GM12878 (cell line): ENCODE data around the gene NEURL4. TPM values are rescaled to one million over a fixed set of nuclear protein-coding genes. Genes with fewer than 3 reads are reported as not detected.

ENCODE experiments used
- BHLHE40 ChIP-seq, 2 experiments: fragments of 450-650 bp in 1 of 2; IDR thresholded peaks; 2 replicates each; pipeline ENCODE4 v1.6.1; 2011 to 2017; ENCODE audit warnings: low read depth in 2 of 2, borderline replicate concordance in 1 of 2, improper control_type of control experiment in 1 of 2, low read length in 1 of 2, mild to moderate bottlenecking in 1 of 2
- BMI1 ChIP-seq: fragments of 450-650 bp; IDR thresholded peaks from 2 replicates; pipeline ENCODE4 v1.6.1; 2016; ENCODE audit warnings: mild to moderate bottlenecking, moderate library complexity, borderline replicate concordance
- CBX3 ChIP-seq: fragments of 200-600 bp; sonication (generic); IDR thresholded peaks from 2 replicates; pipeline ENCODE4 v1.6.1; 2016; ENCODE audit warnings: low read depth, borderline replicate concordance
- ETV6 ChIP-seq, 2 experiments: fragments of 450-650 bp in 1 of 2; IDR thresholded peaks in 1 of 2; conservative IDR thresholded peaks in 1 of 2; 2 replicates each; pipeline ENCODE4 v1.6.1; 2014; ENCODE audit warnings: antibody characterized with exemption in 1 of 2, borderline replicate concordance in 1 of 2, low read depth in 1 of 2, mild to moderate bottlenecking in 1 of 2, moderate library complexity in 1 of 2
- GATAD2B ChIP-seq: fragments of 450-650 bp; conservative IDR thresholded peaks from 2 replicates; pipeline ENCODE4 v1.6.1; 2017; ENCODE audit warnings: low read depth, mild to moderate bottlenecking, moderate library complexity
- HCFC1 ChIP-seq: fragments of 150-350 bp; IDR thresholded peaks from 2 replicates; pipeline ENCODE4 v1.6.1; 2014; ENCODE audit warnings: low read length
- KLF5 ChIP-seq: fragments of 450-650 bp; IDR thresholded peaks from 2 replicates; pipeline ENCODE4 v1.6.1; 2014; ENCODE audit warnings: mild to moderate bottlenecking; ENCODE audit not compliant: partially characterized antibody
- MTA3 ChIP-seq: IDR thresholded peaks from 2 replicates; pipeline ENCODE4 v1.6.1; 2012; ENCODE audit warnings: low read length, inconsistent platforms, borderline replicate concordance
- NFIC ChIP-seq: IDR thresholded peaks from 2 replicates; pipeline ENCODE4 v1.6.1; 2012; ENCODE audit warnings: low read depth, mild to moderate bottlenecking, inconsistent platforms, low read length, moderate library complexity
- NR2C1 ChIP-seq: fragments of 450-650 bp; IDR thresholded peaks from 2 replicates; pipeline ENCODE4 v1.6.1; 2017; ENCODE audit warnings: antibody characterized with exemption, mild to moderate bottlenecking, moderate library complexity
- POLR2AphosphoS5 ChIP-seq: IDR thresholded peaks from 2 replicates; pipeline ENCODE4 v1.6.1; 2011; ENCODE audit warnings: mild to moderate bottlenecking, low read length, inconsistent platforms
- RFX5 ChIP-seq: IDR thresholded peaks from 2 replicates; pipeline ENCODE4 v1.6.1; 2011; ENCODE audit warnings: low read depth, low read length, improper control_type of control experiment
- RUNX3 ChIP-seq: IDR thresholded peaks from 2 replicates; pipeline ENCODE4 v1.6.1; 2012; ENCODE audit warnings: low read length, inconsistent platforms
- SMC3 ChIP-seq: IDR thresholded peaks from 2 replicates; pipeline ENCODE4 v1.6.1; 2011; ENCODE audit warnings: low read length, improper control_type of control experiment, borderline replicate concordance
- SUZ12 ChIP-seq: fragments of 200-600 bp; sonication (generic); IDR thresholded peaks from one replicate; pipeline ENCODE4 v1.6.1; 2018; ENCODE audit warnings: antibody characterized with exemption, mild to moderate bottlenecking; ENCODE audit not compliant: unreplicated experiment
- TAF1 ChIP-seq: IDR thresholded peaks from 2 replicates; pipeline ENCODE4 v1.6.1; 2011; ENCODE audit warnings: mild to moderate bottlenecking, low read depth, low read length, borderline replicate concordance
- WRNIP1 ChIP-seq: IDR thresholded peaks from 2 replicates; pipeline ENCODE4 v1.6.1; 2011; ENCODE audit warnings: low read depth, low read length, improper control_type of control experiment, borderline replicate concordance
- ZSCAN29 ChIP-seq: fragments of 450-650 bp; IDR thresholded peaks from 2 replicates; pipeline ENCODE4 v1.6.1; 2017; ENCODE audit warnings: mild to moderate bottlenecking, moderate library complexity
- polyA plus RNA-seq, 11 experiments: library from polyadenylated mRNA; depleted of rRNA in 4 of 11; unstranded in 6 of 11; stranded (reverse) in 5 of 11; fragments of >200 nt; fragmentation: Nextera tagmentation in 4 of 11; fragmentation: Illumina TruSeq in 1 of 11; extraction: Ambion mirVana in 4 of 11; extraction: Trizol in 1 of 11; gene quantifications; 1 replicate in 1 of 11; 2 replicates in 10 of 11; pipeline versions ENCODE4 v1.2.1 to v1.2.3, GENCODE V29; 2011 to 2016; ENCODE audit warnings: inconsistent platforms in 2 of 11, missing spikeins in 2 of 11, low read depth in 1 of 11
- total RNA-seq, 4 experiments: library from RNA; depleted of rRNA in 3 of 4; stranded (reverse); fragments of >200 nt in 3 of 4; fragmentation: Illumina TruSeq in 1 of 4; extraction: Trizol in 1 of 4; gene quantifications; 2 replicates each; pipeline versions ENCODE4 v1.2.1 to v1.2.3, GENCODE V29; 2013 to 2021
- TF ChIP-seq, protein P1 (sequence below): fragments of 450-650 bp; IDR thresholded peaks from 2 replicates; pipeline ENCODE4 v1.6.1; 2017; ENCODE audit warnings: low read depth, mild to moderate bottlenecking, moderate library complexity
- TF ChIP-seq, protein P2 (sequence below): IDR thresholded peaks from 2 replicates; pipeline ENCODE4 v1.6.1; 2012; ENCODE audit warnings: improper control_type of control experiment, low read depth, low read length; ENCODE audit not compliant: insufficient replicate concordance
- TF ChIP-seq, protein P3 (sequence below): IDR thresholded peaks from 2 replicates; pipeline ENCODE4 v1.6.1; 2011; ENCODE audit warnings: low read depth, mild to moderate bottlenecking, low read length, moderate library complexity, borderline replicate concordance; ENCODE audit errors: extremely low read depth
- TF ChIP-seq, protein P4 (sequence below): IDR thresholded peaks from 2 replicates; pipeline ENCODE4 v1.6.1; 2012; ENCODE audit warnings: low read length, inconsistent platforms

The NEURL4 gene
- total and polyA plus RNA-seq, 10 of the 15 experiments (the other 5 are each of a cell fraction or from before 2014, with no cell fraction given): 0.03 to 41.9 (median 10.0) TPM

DNA sequence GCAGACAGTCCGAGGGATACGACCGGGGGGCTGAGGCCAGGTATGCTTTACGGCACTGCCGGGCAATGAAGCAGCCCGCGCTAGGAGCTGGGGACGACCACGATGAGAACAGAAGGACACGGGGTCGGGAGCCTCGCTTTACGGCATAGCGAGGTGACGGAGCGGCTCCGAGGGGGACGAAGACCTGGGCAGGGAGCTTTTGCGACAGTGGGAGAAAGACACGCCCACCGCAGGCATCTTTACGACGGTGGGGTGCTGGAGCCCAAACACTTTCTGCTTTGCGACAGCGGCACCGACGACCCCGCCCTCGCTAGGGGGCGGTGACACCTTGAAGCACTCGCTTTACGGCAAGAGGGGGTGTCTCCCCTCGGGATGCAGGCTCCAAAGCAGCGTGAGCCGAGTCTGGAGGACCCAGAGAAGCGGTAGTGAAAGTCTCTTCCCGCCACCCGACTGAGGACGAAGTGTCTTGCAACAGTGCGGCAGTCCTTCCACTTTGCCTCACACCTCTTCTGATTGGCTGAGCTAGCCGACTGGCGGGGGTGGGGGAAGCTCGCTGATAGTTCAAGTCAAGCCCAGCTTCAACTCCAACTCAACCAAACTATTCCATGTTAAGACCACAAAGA lies 350 bp upstream of the NEURL4 start (continued):
- TF ChIP-seq CBX3 (no peak), RUNX3 (peak; percentile 4), NFIC (no peak), MTA3 (no peak), ZSCAN29 (no peak), WRNIP1 (no peak), TAF1 (peak; percentile 68; the same call in 1 of the 2 replicates), BHLHE40 (IDR thresholded peaks at IDR 0.05; ENCODE audit: borderline replicate concordance in 1 of 2, low read depth in 2 of 2, low read length in 1 of 2) (peak; percentile 27 to 45; a peak in 3 of 4 replicates), SUZ12 (no peak), NR2C1 (peak; percentile 45), KLF5 (peak; percentile 13), HCFC1 (peak; percentile 64), BMI1 (peak; percentile 73; the same call in 1 of the 2 replicates), SMC3 (0 out of 2 replicates have a peak, but pooled peaks have one; percentile 8), RFX5 (0 out of 2 replicates have a peak, but pooled peaks have one; percentile 11), ETV6 (conservative IDR thresholded peaks at IDR 0.05 in 1 of 2, IDR thresholded peaks at IDR 0.05 in 1 of 2; ENCODE audit: borderline replicate concordance in 1 of 2, low read depth in 1 of 2) (no peak), GATAD2B (peak; percentile 65; the same call in 1 of the 2 replicates), POLR2AphosphoS5 (peak; percentile 79)
- TF ChIP-seq, protein P1, sequence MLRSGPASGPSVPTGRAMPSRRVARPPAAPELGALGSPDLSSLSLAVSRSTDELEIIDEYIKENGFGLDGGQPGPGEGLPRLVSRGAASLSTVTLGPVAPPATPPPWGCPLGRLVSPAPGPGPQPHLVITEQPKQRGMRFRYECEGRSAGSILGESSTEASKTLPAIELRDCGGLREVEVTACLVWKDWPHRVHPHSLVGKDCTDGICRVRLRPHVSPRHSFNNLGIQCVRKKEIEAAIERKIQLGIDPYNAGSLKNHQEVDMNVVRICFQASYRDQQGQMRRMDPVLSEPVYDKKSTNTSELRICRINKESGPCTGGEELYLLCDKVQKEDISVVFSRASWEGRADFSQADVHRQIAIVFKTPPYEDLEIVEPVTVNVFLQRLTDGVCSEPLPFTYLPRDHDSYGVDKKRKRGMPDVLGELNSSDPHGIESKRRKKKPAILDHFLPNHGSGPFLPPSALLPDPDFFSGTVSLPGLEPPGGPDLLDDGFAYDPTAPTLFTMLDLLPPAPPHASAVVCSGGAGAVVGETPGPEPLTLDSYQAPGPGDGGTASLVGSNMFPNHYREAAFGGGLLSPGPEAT: peak; percentile 74; the same call in 1 of the 2 replicates
- TF ChIP-seq, protein P2, sequence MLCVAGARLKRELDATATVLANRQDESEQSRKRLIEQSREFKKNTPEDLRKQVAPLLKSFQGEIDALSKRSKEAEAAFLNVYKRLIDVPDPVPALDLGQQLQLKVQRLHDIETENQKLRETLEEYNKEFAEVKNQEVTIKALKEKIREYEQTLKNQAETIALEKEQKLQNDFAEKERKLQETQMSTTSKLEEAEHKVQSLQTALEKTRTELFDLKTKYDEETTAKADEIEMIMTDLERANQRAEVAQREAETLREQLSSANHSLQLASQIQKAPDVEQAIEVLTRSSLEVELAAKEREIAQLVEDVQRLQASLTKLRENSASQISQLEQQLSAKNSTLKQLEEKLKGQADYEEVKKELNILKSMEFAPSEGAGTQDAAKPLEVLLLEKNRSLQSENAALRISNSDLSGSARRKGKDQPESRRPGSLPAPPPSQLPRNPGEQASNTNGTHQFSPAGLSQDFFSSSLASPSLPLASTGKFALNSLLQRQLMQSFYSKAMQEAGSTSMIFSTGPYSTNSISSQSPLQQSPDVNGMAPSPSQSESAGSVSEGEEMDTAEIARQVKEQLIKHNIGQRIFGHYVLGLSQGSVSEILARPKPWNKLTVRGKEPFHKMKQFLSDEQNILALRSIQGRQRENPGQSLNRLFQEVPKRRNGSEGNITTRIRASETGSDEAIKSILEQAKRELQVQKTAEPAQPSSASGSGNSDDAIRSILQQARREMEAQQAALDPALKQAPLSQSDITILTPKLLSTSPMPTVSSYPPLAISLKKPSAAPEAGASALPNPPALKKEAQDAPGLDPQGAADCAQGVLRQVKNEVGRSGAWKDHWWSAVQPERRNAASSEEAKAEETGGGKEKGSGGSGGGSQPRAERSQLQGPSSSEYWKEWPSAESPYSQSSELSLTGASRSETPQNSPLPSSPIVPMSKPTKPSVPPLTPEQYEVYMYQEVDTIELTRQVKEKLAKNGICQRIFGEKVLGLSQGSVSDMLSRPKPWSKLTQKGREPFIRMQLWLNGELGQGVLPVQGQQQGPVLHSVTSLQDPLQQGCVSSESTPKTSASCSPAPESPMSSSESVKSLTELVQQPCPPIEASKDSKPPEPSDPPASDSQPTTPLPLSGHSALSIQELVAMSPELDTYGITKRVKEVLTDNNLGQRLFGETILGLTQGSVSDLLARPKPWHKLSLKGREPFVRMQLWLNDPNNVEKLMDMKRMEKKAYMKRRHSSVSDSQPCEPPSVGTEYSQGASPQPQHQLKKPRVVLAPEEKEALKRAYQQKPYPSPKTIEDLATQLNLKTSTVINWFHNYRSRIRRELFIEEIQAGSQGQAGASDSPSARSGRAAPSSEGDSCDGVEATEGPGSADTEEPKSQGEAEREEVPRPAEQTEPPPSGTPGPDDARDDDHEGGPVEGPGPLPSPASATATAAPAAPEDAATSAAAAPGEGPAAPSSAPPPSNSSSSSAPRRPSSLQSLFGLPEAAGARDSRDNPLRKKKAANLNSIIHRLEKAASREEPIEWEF: no peak
- TF ChIP-seq, protein P3, sequence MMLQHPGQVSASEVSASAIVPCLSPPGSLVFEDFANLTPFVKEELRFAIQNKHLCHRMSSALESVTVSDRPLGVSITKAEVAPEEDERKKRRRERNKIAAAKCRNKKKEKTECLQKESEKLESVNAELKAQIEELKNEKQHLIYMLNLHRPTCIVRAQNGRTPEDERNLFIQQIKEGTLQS: peak; percentile 86
- TF ChIP-seq, protein P4, sequence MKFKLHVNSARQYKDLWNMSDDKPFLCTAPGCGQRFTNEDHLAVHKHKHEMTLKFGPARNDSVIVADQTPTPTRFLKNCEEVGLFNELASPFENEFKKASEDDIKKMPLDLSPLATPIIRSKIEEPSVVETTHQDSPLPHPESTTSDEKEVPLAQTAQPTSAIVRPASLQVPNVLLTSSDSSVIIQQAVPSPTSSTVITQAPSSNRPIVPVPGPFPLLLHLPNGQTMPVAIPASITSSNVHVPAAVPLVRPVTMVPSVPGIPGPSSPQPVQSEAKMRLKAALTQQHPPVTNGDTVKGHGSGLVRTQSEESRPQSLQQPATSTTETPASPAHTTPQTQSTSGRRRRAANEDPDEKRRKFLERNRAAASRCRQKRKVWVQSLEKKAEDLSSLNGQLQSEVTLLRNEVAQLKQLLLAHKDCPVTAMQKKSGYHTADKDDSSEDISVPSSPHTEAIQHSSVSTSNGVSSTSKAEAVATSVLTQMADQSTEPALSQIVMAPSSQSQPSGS: no peak
